Stimulated activated naive CD4-positive, alpha-beta T cell (primary cell): Measurements from ENCODE around the gene HEBP1.

Source experiments
- DNase-seq, 6 experiments: peaks; one replicate each; lab custom pipeline; 2025; lab: John Stamatoyannopoulos, UW

The HEBP1 gene

GRCh38 chr12:12990700-12991468 is 9.2 kb downstream of the HEBP1 start:
- no peak for DNase-seq

- no peak for DNase-seq
Observed at GRCh38 chr12:12987421-12987820, 12.6 kb downstream of the HEBP1 start.

- DNase-seq: no peak
Observed at GRCh38 chr12:12986775-12987331, 13.2 kb downstream of the HEBP1 start.

- DNase-seq: peak in 1 of 6 experiments; percentile 1
Observed at GRCh38 chr12:12985817-12986408, 14.2 kb downstream of the HEBP1 start.

GRCh38 chr12:12984149-12984548 is 15.9 kb downstream of the HEBP1 start:
- DNase-seq: no peak

GRCh38 chr12:12983420-12984035 is 16.5 kb downstream of the HEBP1 start:
- peak in 2 of 6 experiments; percentile 24 to 27 for DNase-seq

- no peak for DNase-seq
Observed at GRCh38 chr12:12982331-12982730, 17.7 kb downstream of the HEBP1 start.

- DNase-seq: no peak
Observed at GRCh38 chr12:12979731-12980259, 20.3 kb downstream of the HEBP1 start.

- DNase-seq: no peak
Observed at GRCh38 chr12:12979126-12979525, 20.9 kb downstream of the HEBP1 start.

- DNase-seq: no peak
Observed at GRCh38 chr12:12977231-12977630, 22.8 kb downstream of the HEBP1 start.

- no peak for DNase-seq
Observed at GRCh38 chr12:12976366-12976765, 23.7 kb downstream of the HEBP1 start.

GRCh38 chr12:12975322-12976077 is 24.6 kb downstream of the HEBP1 start:
- no peak for DNase-seq

- no peak for DNase-seq
Observed at GRCh38 chr12:12974211-12974610, 25.9 kb downstream of the HEBP1 start.

GRCh38 chr12:12973019-12973418 is 27.0 kb downstream of the HEBP1 start:
- no peak for DNase-seq

GRCh38 chr12:12965836-12966235 is 34.2 kb downstream of the HEBP1 start:
- no peak for DNase-seq

GRCh38 chr12:12964255-12964654 is 35.8 kb downstream of the HEBP1 start:
- no peak for DNase-seq

GRCh38 chr12:12960639-12961209 is 39.3 kb downstream of the HEBP1 start:
- no peak for DNase-seq

GRCh38 chr12:12958886-12959285 is 41.2 kb downstream of the HEBP1 start:
- no peak for DNase-seq

GRCh38 chr12:12954878-12955625 is 45.0 kb downstream of the HEBP1 start:
- DNase-seq: no peak

GRCh38 chr12:12954356-12954755 is 45.7 kb downstream of the HEBP1 start:
- DNase-seq: no peak

- DNase-seq: no peak
Observed at GRCh38 chr12:12952036-12952435, 48.0 kb downstream of the HEBP1 start, which contains the start of gene GPRC5D. TSS of gene GPRC5D (minus strand) at chr12:12952170. CDS start at chr12:12950384, 1,786 bp downstream.
